ENCODE measurements around the gene RCE1. TPM values are rescaled to one million over a fixed set of nuclear protein-coding genes. Genes with fewer than 3 reads are reported as not detected.

The RCE1 gene
- polyA plus RNA-seq, 4 donors: 18.0 to 35.1 (median 26.7) TPM

- DNase-seq (ENCODE audit: low read depth in 4 of 4, low spot score in 2 of 4): peak in 2 of 4 donors; percentile 76 to 87
Measured at GRCh38 chr11:66855574-66856495, 12.6 kb downstream of the RCE1 start.

GRCh38 chr11:66856496-66857233 is 13.4 kb downstream of the RCE1 start, which contains the start of gene LRFN4:
TSS of gene LRFN4 (plus strand) at chr11:66857064. CDS start at chr11:66857745, 681 bp downstream.
- no peak for DNase-seq (ENCODE audit: low read depth in 4 of 4, low spot score in 2 of 4)

GRCh38 chr11:66857234-66857926 is 14.1 kb downstream of the RCE1 start:
- no peak for DNase-seq (ENCODE audit: low read depth in 4 of 4, low spot score in 2 of 4)

GRCh38 chr11:66857927-66858185 is 14.6 kb downstream of the RCE1 start:
- DNase-seq (ENCODE audit: low read depth in 4 of 4, low spot score in 2 of 4): no peak

GRCh38 chr11:66858186-66858938 is 15.1 kb downstream of the RCE1 start:
- DNase-seq (ENCODE audit: low read depth in 4 of 4, low spot score in 2 of 4): no peak

- DNase-seq (ENCODE audit: low read depth in 4 of 4, low spot score in 2 of 4): no peak
Measured at GRCh38 chr11:66858939-66859685, 15.9 kb downstream of the RCE1 start.

- no peak for DNase-seq (ENCODE audit: low read depth in 4 of 4, low spot score in 2 of 4)
Measured at GRCh38 chr11:66859686-66860448, 16.6 kb downstream of the RCE1 start.

GRCh38 chr11:66860449-66860831 is 17.2 kb downstream of the RCE1 start:
- DNase-seq (ENCODE audit: low read depth in 4 of 4, low spot score in 2 of 4): no peak

- DNase-seq (ENCODE audit: low read depth in 4 of 4, low spot score in 2 of 4): no peak
Measured at GRCh38 chr11:66861038-66861773, 18.0 kb downstream of the RCE1 start.

- DNase-seq (ENCODE audit: low read depth in 4 of 4, low spot score in 2 of 4): no peak
Measured at GRCh38 chr11:66861774-66862558, 18.7 kb downstream of the RCE1 start.

- DNase-seq (ENCODE audit: low read depth in 4 of 4, low spot score in 2 of 4): no peak
Measured at GRCh38 chr11:66862559-66863037, 19.4 kb downstream of the RCE1 start.

GRCh38 chr11:66863428-66864125 is 20.3 kb downstream of the RCE1 start:
- DNase-seq (ENCODE audit: low read depth in 4 of 4, low spot score in 2 of 4): no peak

- DNase-seq (ENCODE audit: low read depth in 4 of 4, low spot score in 2 of 4): no peak
Measured at GRCh38 chr11:66864172-66864901, 21.1 kb downstream of the RCE1 start.

- DNase-seq (ENCODE audit: low read depth in 4 of 4, low spot score in 2 of 4): no peak
Measured at GRCh38 chr11:66864924-66865697, 21.9 kb downstream of the RCE1 start.

GRCh38 chr11:66866007-66866406 is 22.8 kb downstream of the RCE1 start:
- no peak for DNase-seq (ENCODE audit: low read depth in 4 of 4, low spot score in 2 of 4)
